B cell (primary cell): ENCODE data around the gene ABLIM3.

Experiments used
- EZH2 ChIP-seq: IDR thresholded peaks from 2 replicates; pipeline ENCODE4 v1.6.1; 2012; ENCODE audit warnings: borderline replicate concordance, low read depth, mild to moderate bottlenecking, moderate library complexity, low read length; ENCODE audit not compliant: insufficient read depth, poor library complexity, severe bottlenecking
- TF ChIP-seq, protein P1 (sequence below): fragments of 200-600 bp; IDR thresholded peaks from one replicate; pipeline ENCODE4 v1.8.0; 2022; ENCODE audit warnings: antibody characterized with exemption, mild to moderate bottlenecking

DNA sequence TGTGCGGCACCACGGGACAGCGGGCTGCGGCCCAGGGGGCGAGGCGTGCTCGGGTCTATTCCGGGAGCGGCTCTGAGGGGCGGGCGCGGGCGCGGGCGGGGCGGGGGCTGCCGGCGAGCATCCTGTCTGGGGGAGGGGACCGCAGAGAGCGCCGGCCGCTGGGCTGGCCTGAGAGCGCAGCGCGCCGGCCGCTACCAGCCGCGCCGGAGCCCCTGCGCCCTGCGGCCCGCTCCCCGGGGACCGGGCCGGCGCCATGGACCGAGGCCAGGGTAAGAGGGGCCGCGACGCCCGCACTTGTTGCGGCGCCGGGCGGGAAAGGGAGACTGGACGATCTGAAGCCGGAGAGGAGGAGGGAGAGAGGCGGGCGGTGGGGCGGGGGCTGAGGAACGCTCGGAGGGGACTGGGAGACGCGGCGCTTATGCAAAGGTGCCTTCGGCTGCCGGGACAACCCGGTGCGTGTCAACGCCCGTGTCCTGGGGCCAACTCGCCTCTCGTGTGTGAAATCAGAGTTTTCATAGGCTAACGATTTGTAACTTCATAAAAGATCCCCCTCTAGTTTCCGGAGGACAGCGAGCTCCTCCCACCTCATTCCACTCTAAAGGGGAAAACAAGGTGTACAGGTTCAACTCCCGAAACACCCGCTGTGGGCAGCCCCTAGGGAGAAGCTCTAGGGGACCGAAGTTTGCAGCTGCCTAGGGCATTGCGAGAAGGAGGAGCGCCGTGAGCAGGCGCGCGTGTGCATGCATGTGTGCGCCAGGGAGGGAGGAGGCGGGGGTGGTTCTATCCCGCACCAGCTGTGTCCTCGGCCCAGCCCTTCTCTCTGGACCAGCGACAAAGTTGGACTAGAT, 130.6 kb downstream of the ABLIM3 start, which contains the start of gene AFAP1L1:
- TF ChIP-seq, protein P1, sequence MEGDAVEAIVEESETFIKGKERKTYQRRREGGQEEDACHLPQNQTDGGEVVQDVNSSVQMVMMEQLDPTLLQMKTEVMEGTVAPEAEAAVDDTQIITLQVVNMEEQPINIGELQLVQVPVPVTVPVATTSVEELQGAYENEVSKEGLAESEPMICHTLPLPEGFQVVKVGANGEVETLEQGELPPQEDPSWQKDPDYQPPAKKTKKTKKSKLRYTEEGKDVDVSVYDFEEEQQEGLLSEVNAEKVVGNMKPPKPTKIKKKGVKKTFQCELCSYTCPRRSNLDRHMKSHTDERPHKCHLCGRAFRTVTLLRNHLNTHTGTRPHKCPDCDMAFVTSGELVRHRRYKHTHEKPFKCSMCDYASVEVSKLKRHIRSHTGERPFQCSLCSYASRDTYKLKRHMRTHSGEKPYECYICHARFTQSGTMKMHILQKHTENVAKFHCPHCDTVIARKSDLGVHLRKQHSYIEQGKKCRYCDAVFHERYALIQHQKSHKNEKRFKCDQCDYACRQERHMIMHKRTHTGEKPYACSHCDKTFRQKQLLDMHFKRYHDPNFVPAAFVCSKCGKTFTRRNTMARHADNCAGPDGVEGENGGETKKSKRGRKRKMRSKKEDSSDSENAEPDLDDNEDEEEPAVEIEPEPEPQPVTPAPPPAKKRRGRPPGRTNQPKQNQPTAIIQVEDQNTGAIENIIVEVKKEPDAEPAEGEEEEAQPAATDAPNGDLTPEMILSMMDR = no peak
- TF ChIP-seq EZH2 = no peak
